GM23338 (cell line): ENCODE results near the gene RNF115.

Experiments used
- CREB1 ChIP-seq: fragments of 250-450 bp; sonication (Bioruptor Pico); IDR thresholded peaks from 2 replicates; pipeline ENCODE4 v1.5.0; 2020; ENCODE audit warnings: low read depth, mild to moderate bottlenecking, moderate library complexity
- CTCF ChIP-seq, 2 experiments: fragments of 200-600 bp in 1 of 2; sonication (generic) in 1 of 2; conservative IDR thresholded peaks; 2 replicates each; pipeline versions ENCODE4 v1.5.1 to v1.6.1; 2016 to 2017; ENCODE audit warnings: antibody characterized with exemption in 2 of 2, low read depth in 2 of 2, mild to moderate bottlenecking in 2 of 2, moderate library complexity in 1 of 2
- ETS1 ChIP-seq: IDR thresholded peaks from 2 replicates; pipeline ENCODE4 v1.6.1; 2016; ENCODE audit warnings: antibody characterized with exemption
- EZH2 ChIP-seq: fragments of 200-600 bp; sonication (generic); IDR thresholded peaks from one replicate; pipeline ENCODE4 v1.8.0; 2017; ENCODE audit warnings: antibody characterized with exemption, mild to moderate bottlenecking, low read depth; ENCODE audit not compliant: unreplicated experiment
- EZH2phosphoT487 ChIP-seq: fragments of 200-600 bp; sonication (generic); IDR thresholded peaks from one replicate; pipeline ENCODE4 v1.8.1; 2018; ENCODE audit warnings: antibody characterized with exemption; ENCODE audit not compliant: unreplicated experiment
- JUNB ChIP-seq: IDR thresholded peaks from one replicate; pipeline ENCODE4 v1.6.1; 2016; ENCODE audit warnings: antibody characterized with exemption; ENCODE audit not compliant: unreplicated experiment
- POLR2AphosphoS5 ChIP-seq: IDR thresholded peaks from 2 replicates; pipeline ENCODE4 v1.6.1; 2016; ENCODE audit warnings: antibody characterized with exemption, low read depth
- REST ChIP-seq: IDR thresholded peaks from one replicate; pipeline ENCODE4 v1.6.1; 2018; ENCODE audit warnings: antibody characterized with exemption; ENCODE audit not compliant: unreplicated experiment
- ZNF331 ChIP-seq: fragments of 250-450 bp; sonication (Bioruptor Pico); IDR thresholded peaks from 2 replicates; pipeline ENCODE4 v1.5.0; 2020; ENCODE audit warnings: low read depth, mild to moderate bottlenecking, moderate library complexity

GRCh38 chr1:145729196-145729595 lies 94.7 kb downstream of the RNF115 start:
- no peak for TF ChIP-seq CTCF (conservative IDR thresholded peaks at IDR 0.05; ENCODE audit: low read depth in 2 of 2)
- no peak for TF ChIP-seq EZH2phosphoT487
- TF ChIP-seq EZH2 = no peak
- no peak for TF ChIP-seq CREB1 (CRISPR knock-in tag)
- TF ChIP-seq POLR2AphosphoS5 = no peak
- TF ChIP-seq ZNF331 (CRISPR knock-in tag) = no peak
- TF ChIP-seq REST = no peak
- TF ChIP-seq JUNB = no peak
- no peak for TF ChIP-seq ETS1
